Suprapubic skin (tissue), 4 donors: ENCODE data around the gene MAST1. TPM values are rescaled to one million over a fixed set of nuclear protein-coding genes. Genes with fewer than 3 reads are reported as not detected.
"Not testable (repeated sequence)": the region's sequence is repeated elsewhere in the genome, so short reads cannot be mapped to it uniquely, and the experiment has no call there.

Source experiments
- DNase-seq, 2 donors: peaks; one replicate each; pipeline ENCODE4 v3.0.0-alpha.2; 2019; ENCODE audit warnings: low spot score in 2 of 2
- H3K27ac ChIP-seq: fragments of 200-600 bp; sonication (generic); one replicate; pipeline ENCODE4 v1.5.1; 2019
- H3K27me3 ChIP-seq: fragments of 200-600 bp; sonication (generic); one replicate; pipeline ENCODE4 v1.5.1; 2019
- H3K36me3 ChIP-seq: fragments of 200-600 bp; sonication (generic); one replicate; pipeline ENCODE4 v1.5.1; 2019
- H3K4me1 ChIP-seq: fragments of 200-600 bp; sonication (generic); one replicate; pipeline ENCODE4 v1.5.1; 2019
- H3K4me3 ChIP-seq: fragments of 200-600 bp; sonication (generic); one replicate; pipeline ENCODE4 v1.5.1; 2019; ENCODE audit warnings: mild to moderate bottlenecking
- H3K9me3 ChIP-seq: fragments of 200-600 bp; sonication (generic); one replicate; pipeline ENCODE4 v1.5.1; 2019
- CTCF ChIP-seq, 2 donors: fragments of 200-600 bp in 1 of 2; fragments of 450-650 bp in 1 of 2; sonication (generic) in 1 of 2; IDR thresholded peaks; one replicate each; pipeline ENCODE4 v1.5.1; 2016 to 2019; ENCODE audit warnings: antibody characterized with exemption in 2 of 2, mild to moderate bottlenecking in 1 of 2, moderate library complexity in 1 of 2
- EP300 ChIP-seq: sonication (generic); formaldehyde crosslinking; IDR thresholded peaks from one replicate; pipeline ENCODE4 v1.6.1; 2017; ENCODE audit warnings: antibody characterized with exemption
- POLR2A ChIP-seq, 2 donors: fragments of 450-650 bp; IDR thresholded peaks; one replicate each; pipeline ENCODE4 v1.6.1; 2017; ENCODE audit warnings: antibody characterized with exemption in 2 of 2, mild to moderate bottlenecking in 2 of 2, moderate library complexity in 2 of 2
- POLR2AphosphoS5 ChIP-seq, 3 donors: sonication (generic); formaldehyde crosslinking; IDR thresholded peaks; one replicate each; pipeline ENCODE4 v1.6.1; 2017; ENCODE audit warnings: antibody characterized with exemption in 3 of 3
- WGBS: methylation state at CpG from one replicate; pipeline ENCODE4 v1.1.5; 2018; 5-methylcytosine and 5-hydroxymethylcytosine counted together
- total RNA-seq, 4 donors: library from RNA; depleted of rRNA; stranded (reverse); fragments of >200 nt; gene quantifications; one replicate each; pipeline ENCODE4 v1.1.0, GENCODE V29; 2016

MAST1 gene
- total RNA-seq, 4 donors from 2014 or later, result 2.7 to 5.3 (median 3.7) TPM

- Histone ChIP-seq H3K27ac (no peak overlapping the region), H3K9me3 (no peaks in the 10 kb centered on the region), H3K4me3 (no peak overlapping the region), H3K36me3 (peaks cover 24% of the 10 kb centered on the region), H3K27me3 (no peaks in the 10 kb centered on the region), H3K4me1 (peaks cover 51% of the 10 kb centered on the region)
- 90% methylated on average over 6 of the region's 6 CpGs for WGBS
- DNase-seq, result no peak
- TF ChIP-seq POLR2A (IDR thresholded peaks at IDR 0.05), result no peak
- TF ChIP-seq CTCF (IDR thresholded peaks at IDR 0.05), result no peak
- no peak for TF ChIP-seq POLR2AphosphoS5 (IDR thresholded peaks at IDR 0.05)
- no peak for TF ChIP-seq EP300
These were observed 41.2 kb upstream of the MAST1 start for GRCh38 chr19:12797141-12797587.

GRCh38 chr19:12797607-12798006 lies 40.7 kb upstream of the MAST1 start:
- H3K4me1 ChIP-seq, result peaks cover 55% of the 10 kb centered on the region

GRCh38 chr19:12799742-12800465 lies 38.4 kb upstream of the MAST1 start:
- no peak for DNase-seq
- TF ChIP-seq POLR2AphosphoS5 (IDR thresholded peaks at IDR 0.05), result no peak
- TF ChIP-seq POLR2A (IDR thresholded peaks at IDR 0.05), result no peak
- no peak for TF ChIP-seq EP300
- no peak for TF ChIP-seq CTCF (IDR thresholded peaks at IDR 0.05)
- Histone ChIP-seq H3K27ac (no peak overlapping the region), H3K4me3 (peak overlapping the region; percentile 80), H3K9me3 (no peaks in the 10 kb centered on the region), H3K36me3 (peaks cover 24% of the 10 kb centered on the region), H3K27me3 (no peaks in the 10 kb centered on the region), H3K4me1 (peaks cover 43% of the 10 kb centered on the region)
- 92% methylated on average over 7 of the region's 18 CpGs for WGBS

More at GRCh38 chr19:12797607-12798006, 40.7 kb upstream of the MAST1 start:
- H3K27ac ChIP-seq, DNase-seq, H3K27me3 ChIP-seq, H3K4me3 ChIP-seq, H3K9me3 ChIP-seq: not testable (repeated sequence)
- peaks cover 24% of the 10 kb centered on the region for H3K36me3 ChIP-seq
- 97% methylated on average over 7 of the region's 7 CpGs for WGBS

- 67% methylated on average over 1 of the region's 1 CpG for WGBS
- peak overlapping the region; percentile 80 for H3K4me3 ChIP-seq
- peak overlapping the region; percentile 58 for H3K27ac ChIP-seq
- H3K36me3 ChIP-seq, result peaks cover 24% of the 10 kb centered on the region
- no peaks in the 10 kb centered on the region for H3K9me3 ChIP-seq
- no peak for TF ChIP-seq EP300
- TF ChIP-seq POLR2AphosphoS5 (IDR thresholded peaks at IDR 0.05), result no peak
- no peak for TF ChIP-seq POLR2A (IDR thresholded peaks at IDR 0.05)
- no peak for TF ChIP-seq CTCF (IDR thresholded peaks at IDR 0.05)
- DNase-seq, result no peak
- H3K4me1 ChIP-seq, result peaks cover 38% of the 10 kb centered on the region
- H3K27me3 ChIP-seq, result no peaks in the 10 kb centered on the region
These were observed 37.9 kb upstream of the MAST1 start for GRCh38 chr19:12800466-12800770.

GRCh38 chr19:12800923-12801465 lies 37.3 kb upstream of the MAST1 start:
- Histone ChIP-seq H3K4me3 (peak overlapping the region; percentile 80), H3K4me1 (peaks cover 34% of the 10 kb centered on the region), H3K9me3 (no peaks in the 10 kb centered on the region), H3K27me3 (no peaks in the 10 kb centered on the region), H3K27ac (peak overlapping the region; percentile 58), H3K36me3 (peaks cover 24% of the 10 kb centered on the region)
- TF ChIP-seq POLR2AphosphoS5 (IDR thresholded peaks at IDR 0.05) (no peak), POLR2A (IDR thresholded peaks at IDR 0.05) (no peak), CTCF (IDR thresholded peaks at IDR 0.05) (no peak), EP300 (no peak)
- no peak for DNase-seq
- 16% methylated on average over 14 of the region's 38 CpGs for WGBS
